Kidney epithelial cell (primary cell): Measurements from ENCODE around the gene LILRB1. TPM values are rescaled to one million over a fixed set of nuclear protein-coding genes. Genes with fewer than 3 reads are reported as not detected.

Source experiments
- DNase-seq: peaks from one replicate; pipeline ENCODE4 v3.0.0-alpha.2; 2010; ENCODE audit warnings: low read depth
- H3K27me3 ChIP-seq: 2 replicates; pipeline ENCODE4 v1.6.0; 2011; ENCODE audit warnings: low read length; ENCODE audit not compliant: control insufficient read depth, insufficient read depth
- H3K36me3 ChIP-seq: 2 replicates; pipeline ENCODE4 v1.5.1; 2011; ENCODE audit warnings: low read length; ENCODE audit not compliant: control insufficient read depth, insufficient read depth
- H3K4me3 ChIP-seq: 2 replicates; pipeline ENCODE4 v1.5.1; 2011; ENCODE audit warnings: low read depth, mild to moderate bottlenecking, control low read depth, low read length
- CTCF ChIP-seq: IDR thresholded peaks from 2 replicates; pipeline ENCODE4 v1.5.1; 2011; ENCODE audit warnings: mild to moderate bottlenecking, moderate library complexity, low read length, control low read depth, inconsistent platforms; ENCODE audit not compliant: insufficient read depth, poor library complexity, severe bottlenecking
- total RNA-seq: library from RNA; depleted of rRNA; stranded (reverse); fragments of >200 nt; gene quantifications from 2 replicates; pipeline ENCODE4 v1.2.3, GENCODE V29; 2015

LILRB1 gene
- total RNA-seq, 1 donor from 2014 or later = not detected

- Histone ChIP-seq H3K27me3 (no peaks in the 10 kb centered on the region), H3K4me3 (no peak overlapping the region), H3K36me3 (no peaks in the 10 kb centered on the region)
- TF ChIP-seq CTCF = no peak
- DNase-seq = no peak
Measured at GRCh38 chr19:54600212-54600611, 30.1 kb upstream of the LILRB1 start.

DNA sequence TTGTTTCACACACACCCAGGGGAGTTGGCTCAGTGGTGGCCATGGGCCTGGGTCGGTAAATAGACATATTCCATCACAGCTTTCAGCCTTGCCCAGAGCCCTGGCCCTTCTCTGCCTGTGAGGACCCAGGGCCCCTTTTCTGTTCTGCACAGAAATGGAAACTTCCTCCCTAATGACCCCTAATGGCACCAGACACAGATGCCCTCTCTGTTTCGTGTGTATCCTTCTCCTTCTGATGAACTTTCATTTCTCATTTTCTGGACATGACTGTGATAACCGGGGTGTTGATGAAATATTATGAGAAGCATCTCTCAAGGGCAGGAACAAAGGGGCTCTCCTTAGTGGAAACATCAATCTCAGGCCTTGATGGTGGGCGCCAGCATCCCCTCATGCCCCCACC lies 24.1 kb upstream of the LILRB1 start:
- no peak for TF ChIP-seq CTCF
- no peaks in the 10 kb centered on the region for H3K27me3 ChIP-seq
- H3K4me3 ChIP-seq = no peak overlapping the region
- no peak for DNase-seq
- no peaks in the 10 kb centered on the region for H3K36me3 ChIP-seq

- Histone ChIP-seq H3K4me3 (no peak overlapping the region), H3K27me3 (no peaks in the 10 kb centered on the region), H3K36me3 (no peaks in the 10 kb centered on the region)
- no peak for TF ChIP-seq CTCF
- no peak for DNase-seq
Measured at GRCh38 chr19:54606891-54607784, 23.1 kb upstream of the LILRB1 start.

GRCh38 chr19:54607785-54608150 lies 22.5 kb upstream of the LILRB1 start:
- Histone ChIP-seq H3K27me3 (no peaks in the 10 kb centered on the region), H3K36me3 (no peaks in the 10 kb centered on the region), H3K4me3 (no peak overlapping the region)
- TF ChIP-seq CTCF = no peak
- no peak for DNase-seq

DNA sequence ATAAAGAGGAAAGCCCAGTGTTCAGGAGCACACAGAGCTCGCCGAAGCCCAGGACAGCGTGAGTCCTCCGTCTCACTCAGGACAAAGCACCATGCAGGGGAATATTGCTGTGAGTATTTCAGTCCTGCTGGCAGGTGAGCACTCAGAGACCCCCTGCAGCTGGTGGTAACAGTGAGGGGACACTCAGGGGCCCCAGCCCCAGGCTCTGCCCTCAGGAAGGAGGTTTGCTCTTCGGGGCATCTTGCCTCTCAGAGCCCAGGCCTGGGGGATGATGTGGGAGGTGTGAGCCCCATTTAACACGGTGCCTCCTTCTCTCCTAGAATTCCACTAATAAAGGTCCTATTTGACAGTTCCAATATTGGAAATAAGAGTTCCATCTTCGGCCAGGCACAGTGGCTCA lies 22.1 kb upstream of the LILRB1 start:
- TF ChIP-seq CTCF = no peak
- Histone ChIP-seq H3K4me3 (no peak overlapping the region), H3K36me3 (no peaks in the 10 kb centered on the region), H3K27me3 (no peaks in the 10 kb centered on the region)
- no peak for DNase-seq

- no peak for TF ChIP-seq CTCF
- Histone ChIP-seq H3K4me3 (no peak overlapping the region), H3K36me3 (no peaks in the 10 kb centered on the region), H3K27me3 (no peaks in the 10 kb centered on the region)
- DNase-seq = no peak
Measured at GRCh38 chr19:54608792-54609191, 21.5 kb upstream of the LILRB1 start.
